HepG2 (cell line): ENCODE results near the gene SYNGR4. TPM values are rescaled to one million over a fixed set of nuclear protein-coding genes. Genes with fewer than 3 reads are reported as not detected.

Experiments used
- AGO2 ChIP-seq: fragments of 200-400 bp; formaldehyde crosslinking; optimal IDR thresholded peaks from 2 replicates; pipeline ENCODE3; 2017; ENCODE audit warnings: mild to moderate bottlenecking, low read depth, low read length, moderate library complexity
- ATF7-NPFF ChIP-seq: sonication (generic); formaldehyde crosslinking; IDR thresholded peaks from 2 replicates; pipeline ENCODE4 v1.8.1; 2023; ENCODE audit warnings: mild to moderate bottlenecking, low read depth, missing genetic modification reagents, moderate library complexity
- FOXK2 ChIP-seq: fragments of 450-650 bp; IDR thresholded peaks from 2 replicates; pipeline ENCODE4 v1.6.1; 2016
- KDM3A ChIP-seq: IDR thresholded peaks from 2 replicates; pipeline ENCODE4 v1.6.1; 2018; ENCODE audit warnings: low read depth, missing compliant biosample characterization
- KDM4B ChIP-seq: sonication (generic); formaldehyde crosslinking; IDR thresholded peaks from 2 replicates; pipeline ENCODE4 v1.4.0; 2020; ENCODE audit warnings: missing genetic modification reagents
- KDM6A ChIP-seq: IDR thresholded peaks from 2 replicates; pipeline ENCODE4 v1.6.1; 2016; ENCODE audit warnings: low read depth
- NFKBIZ ChIP-seq: IDR thresholded peaks from 2 replicates; pipeline ENCODE4 v1.6.1; 2018; ENCODE audit warnings: missing genetic modification reagents, missing compliant biosample characterization
- PHF5A ChIP-seq: IDR thresholded peaks from one replicate; pipeline ENCODE4 v1.6.1; 2018; ENCODE audit warnings: low read depth, missing genetic modification reagents; ENCODE audit not compliant: unreplicated experiment
- TEAD3 ChIP-seq: optimal IDR thresholded peaks from 2 replicates; pipeline ENCODE3; 2016; ENCODE audit warnings: borderline replicate concordance
- ZNF496 ChIP-seq: sonication (generic); formaldehyde crosslinking; IDR thresholded peaks from 2 replicates; pipeline ENCODE4 v1.8.1; 2023; ENCODE audit warnings: mild to moderate bottlenecking, moderate library complexity, missing genetic modification reagents; ENCODE audit not compliant: insufficient replicate concordance
- ZNF543 ChIP-seq: sonication (generic); formaldehyde crosslinking; IDR thresholded peaks from 2 replicates; pipeline ENCODE4 v1.4.0; 2020; ENCODE audit warnings: mild to moderate bottlenecking, missing genetic modification reagents
- ZNF550 ChIP-seq: sonication (generic); formaldehyde crosslinking; IDR thresholded peaks from 2 replicates; pipeline ENCODE4 v1.4.0; 2020; ENCODE audit warnings: mild to moderate bottlenecking, missing genetic modification reagents, borderline replicate concordance
- ZNF605 ChIP-seq: sonication (generic); formaldehyde crosslinking; IDR thresholded peaks from 2 replicates; pipeline ENCODE4 v1.8.0; 2022; ENCODE audit warnings: mild to moderate bottlenecking, missing genetic modification reagents
- ZSCAN30 ChIP-seq: sonication (generic); formaldehyde crosslinking; IDR thresholded peaks from 2 replicates; pipeline ENCODE4 v1.5.0; 2020; ENCODE audit warnings: mild to moderate bottlenecking, missing genetic modification reagents
- polyA plus RNA-seq, 8 experiments: library from polyadenylated mRNA; depleted of rRNA in 3 of 8; stranded (reverse) in 7 of 8; unstranded in 1 of 8; fragments of >200 nt; fragmentation: Illumina TruSeq in 4 of 8; extraction: Trizol in 4 of 8; gene quantifications; 2 replicates each; pipeline versions ENCODE4 v1.2.1 to v1.2.3, GENCODE V29; 2011 to 2016; ENCODE audit warnings: low read depth in 4 of 8, missing spikeins in 1 of 8, mixed read lengths in 1 of 8; ENCODE audit not compliant: insufficient read depth in 1 of 8
- total RNA-seq, 5 experiments: library from RNA; depleted of rRNA; stranded (reverse); fragments of >200 nt; fragmentation: Illumina TruSeq; extraction: Trizol; gene quantifications; 2 replicates each; pipeline ENCODE4 v1.2.3, GENCODE V29; 2016; ENCODE audit warnings: low read depth in 1 of 5
- TF ChIP-seq, protein P1 (sequence below): sonication (generic); formaldehyde crosslinking; IDR thresholded peaks from 2 replicates; pipeline ENCODE4 v1.9.0; 2021; ENCODE audit warnings: missing genetic modification reagents, borderline replicate concordance
- TF ChIP-seq, protein P2 (sequence below): sonication (generic); formaldehyde crosslinking; IDR thresholded peaks from 2 replicates; pipeline ENCODE4 v1.4.0; 2020; ENCODE audit warnings: missing genetic modification reagents, mild to moderate bottlenecking, borderline replicate concordance
- TF ChIP-seq, protein P3 (sequence below): sonication (generic); formaldehyde crosslinking; IDR thresholded peaks from 2 replicates; pipeline ENCODE4 v1.4.0; 2020; ENCODE audit warnings: low read depth, mild to moderate bottlenecking, missing genetic modification reagents
- TF ChIP-seq, protein P4 (sequence below): sonication (generic); formaldehyde crosslinking; conservative IDR thresholded peaks from 2 replicates; pipeline ENCODE4 v1.8.0; 2022; ENCODE audit warnings: mild to moderate bottlenecking, moderate library complexity, missing genetic modification reagents
- TF ChIP-seq, protein P5 (sequence below): sonication (generic); formaldehyde crosslinking; IDR thresholded peaks from 2 replicates; pipeline ENCODE4 v1.8.0; 2022; ENCODE audit warnings: missing genetic modification reagents, mild to moderate bottlenecking, moderate library complexity, borderline replicate concordance

SYNGR4 gene
- total and polyA plus RNA-seq, 2 of the 13 experiments (the other 11 are each of a cell fraction or from before 2014, with no cell fraction given) = not detected

DNA sequence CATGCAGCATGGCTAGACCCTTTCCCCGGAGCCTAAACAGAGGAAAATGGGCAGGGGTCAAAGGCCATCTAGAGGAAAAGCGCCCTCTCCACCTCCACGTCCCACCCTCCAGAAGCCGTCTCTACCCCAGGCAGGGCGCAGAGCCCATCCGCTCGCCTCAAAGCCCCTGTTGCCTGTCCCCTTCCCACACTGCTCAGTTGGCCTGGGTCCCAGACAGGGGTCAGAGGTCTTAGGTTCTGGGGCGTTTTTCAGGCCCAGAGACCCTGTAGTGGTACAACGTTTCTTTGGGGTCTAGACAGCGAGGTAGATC lies 712 bp upstream of the SYNGR4 start (continued):
- peak; percentile 93 for TF ChIP-seq AGO2
- TF ChIP-seq, protein P1, sequence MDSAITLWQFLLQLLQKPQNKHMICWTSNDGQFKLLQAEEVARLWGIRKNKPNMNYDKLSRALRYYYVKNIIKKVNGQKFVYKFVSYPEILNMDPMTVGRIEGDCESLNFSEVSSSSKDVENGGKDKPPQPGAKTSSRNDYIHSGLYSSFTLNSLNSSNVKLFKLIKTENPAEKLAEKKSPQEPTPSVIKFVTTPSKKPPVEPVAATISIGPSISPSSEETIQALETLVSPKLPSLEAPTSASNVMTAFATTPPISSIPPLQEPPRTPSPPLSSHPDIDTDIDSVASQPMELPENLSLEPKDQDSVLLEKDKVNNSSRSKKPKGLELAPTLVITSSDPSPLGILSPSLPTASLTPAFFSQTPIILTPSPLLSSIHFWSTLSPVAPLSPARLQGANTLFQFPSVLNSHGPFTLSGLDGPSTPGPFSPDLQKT (CRISPR knock-in tag) = no peak
- no peak for TF ChIP-seq ZNF543 (CRISPR knock-in tag)
- TF ChIP-seq, protein P2, sequence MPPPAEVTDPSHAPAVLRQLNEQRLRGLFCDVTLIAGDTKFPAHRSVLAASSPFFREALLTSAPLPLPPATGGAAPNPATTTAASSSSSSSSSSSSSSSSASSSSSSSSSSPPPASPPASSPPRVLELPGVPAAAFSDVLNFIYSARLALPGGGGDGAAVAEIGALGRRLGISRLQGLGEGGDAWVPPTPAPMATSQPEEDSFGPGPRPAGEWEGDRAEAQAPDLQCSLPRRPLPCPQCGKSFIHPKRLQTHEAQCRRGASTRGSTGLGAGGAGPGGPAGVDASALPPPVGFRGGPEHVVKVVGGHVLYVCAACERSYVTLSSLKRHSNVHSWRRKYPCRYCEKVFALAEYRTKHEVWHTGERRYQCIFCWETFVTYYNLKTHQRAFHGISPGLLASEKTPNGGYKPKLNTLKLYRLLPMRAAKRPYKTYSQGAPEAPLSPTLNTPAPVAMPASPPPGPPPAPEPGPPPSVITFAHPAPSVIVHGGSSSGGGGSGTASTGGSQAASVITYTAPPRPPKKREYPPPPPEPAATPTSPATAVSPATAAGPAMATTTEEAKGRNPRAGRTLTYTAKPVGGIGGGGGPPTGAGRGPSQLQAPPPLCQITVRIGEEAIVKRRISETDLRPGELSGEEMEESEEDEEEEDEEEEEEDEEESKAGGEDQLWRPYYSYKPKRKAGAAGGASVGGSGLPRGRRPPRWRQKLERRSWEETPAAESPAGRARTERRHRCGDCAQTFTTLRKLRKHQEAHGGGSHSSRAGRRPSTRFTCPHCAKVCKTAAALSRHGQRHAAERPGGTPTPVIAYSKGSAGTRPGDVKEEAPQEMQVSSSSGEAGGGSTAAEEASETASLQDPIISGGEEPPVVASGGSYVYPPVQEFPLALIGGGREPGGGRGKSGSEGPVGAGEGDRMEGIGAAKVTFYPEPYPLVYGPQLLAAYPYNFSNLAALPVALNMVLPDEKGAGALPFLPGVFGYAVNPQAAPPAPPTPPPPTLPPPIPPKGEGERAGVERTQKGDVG = no peak
- TF ChIP-seq, protein P3, sequence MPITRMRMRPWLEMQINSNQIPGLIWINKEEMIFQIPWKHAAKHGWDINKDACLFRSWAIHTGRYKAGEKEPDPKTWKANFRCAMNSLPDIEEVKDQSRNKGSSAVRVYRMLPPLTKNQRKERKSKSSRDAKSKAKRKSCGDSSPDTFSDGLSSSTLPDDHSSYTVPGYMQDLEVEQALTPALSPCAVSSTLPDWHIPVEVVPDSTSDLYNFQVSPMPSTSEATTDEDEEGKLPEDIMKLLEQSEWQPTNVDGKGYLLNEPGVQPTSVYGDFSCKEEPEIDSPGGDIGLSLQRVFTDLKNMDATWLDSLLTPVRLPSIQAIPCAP = no peak
- no peak for TF ChIP-seq KDM3A
- no peak for TF ChIP-seq FOXK2
- TF ChIP-seq TEAD3 (CRISPR knock-in tag) = no peak
- no peak for TF ChIP-seq PHF5A (CRISPR knock-in tag)
- no peak for TF ChIP-seq KDM6A (CRISPR knock-in tag)
- TF ChIP-seq ATF7-NPFF (CRISPR knock-in tag) = no peak
- TF ChIP-seq, protein P4, sequence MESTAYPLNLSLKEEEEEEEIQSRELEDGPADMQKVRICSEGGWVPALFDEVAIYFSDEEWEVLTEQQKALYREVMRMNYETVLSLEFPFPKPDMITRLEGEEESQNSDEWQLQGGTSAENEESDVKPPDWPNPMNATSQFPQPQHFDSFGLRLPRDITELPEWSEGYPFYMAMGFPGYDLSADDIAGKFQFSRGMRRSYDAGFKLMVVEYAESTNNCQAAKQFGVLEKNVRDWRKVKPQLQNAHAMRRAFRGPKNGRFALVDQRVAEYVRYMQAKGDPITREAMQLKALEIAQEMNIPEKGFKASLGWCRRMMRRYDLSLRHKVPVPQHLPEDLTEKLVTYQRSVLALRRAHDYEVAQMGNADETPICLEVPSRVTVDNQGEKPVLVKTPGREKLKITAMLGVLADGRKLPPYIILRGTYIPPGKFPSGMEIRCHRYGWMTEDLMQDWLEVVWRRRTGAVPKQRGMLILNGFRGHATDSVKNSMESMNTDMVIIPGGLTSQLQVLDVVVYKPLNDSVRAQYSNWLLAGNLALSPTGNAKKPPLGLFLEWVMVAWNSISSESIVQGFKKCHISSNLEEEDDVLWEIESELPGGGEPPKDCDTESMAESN (CRISPR knock-in tag) = no peak
- TF ChIP-seq ZNF605 (CRISPR knock-in tag) = peak; percentile 41; the same call in 1 of the 2 replicates
- TF ChIP-seq NFKBIZ = no peak
- no peak for TF ChIP-seq ZNF550
- TF ChIP-seq, protein P5, sequence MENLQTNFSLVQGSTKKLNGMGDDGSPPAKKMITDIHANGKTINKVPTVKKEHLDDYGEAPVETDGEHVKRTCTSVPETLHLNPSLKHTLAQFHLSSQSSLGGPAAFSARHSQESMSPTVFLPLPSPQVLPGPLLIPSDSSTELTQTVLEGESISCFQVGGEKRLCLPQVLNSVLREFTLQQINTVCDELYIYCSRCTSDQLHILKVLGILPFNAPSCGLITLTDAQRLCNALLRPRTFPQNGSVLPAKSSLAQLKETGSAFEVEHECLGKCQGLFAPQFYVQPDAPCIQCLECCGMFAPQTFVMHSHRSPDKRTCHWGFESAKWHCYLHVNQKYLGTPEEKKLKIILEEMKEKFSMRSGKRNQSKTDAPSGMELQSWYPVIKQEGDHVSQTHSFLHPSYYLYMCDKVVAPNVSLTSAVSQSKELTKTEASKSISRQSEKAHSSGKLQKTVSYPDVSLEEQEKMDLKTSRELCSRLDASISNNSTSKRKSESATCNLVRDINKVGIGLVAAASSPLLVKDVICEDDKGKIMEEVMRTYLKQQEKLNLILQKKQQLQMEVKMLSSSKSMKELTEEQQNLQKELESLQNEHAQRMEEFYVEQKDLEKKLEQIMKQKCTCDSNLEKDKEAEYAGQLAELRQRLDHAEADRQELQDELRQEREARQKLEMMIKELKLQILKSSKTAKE (CRISPR knock-in tag) = no peak
- no peak for TF ChIP-seq ZSCAN30 (CRISPR knock-in tag)
- TF ChIP-seq KDM4B = no peak
- TF ChIP-seq ZNF496 = no peak
